GM06990 (cell line): Measurements from ENCODE around the gene ARID1B.

Experiments
- DNase-seq: peaks from one replicate; pipeline ENCODE4 v3.0.0-alpha.2; 2011; ENCODE audit not compliant: insufficient read length; ENCODE audit errors: extremely low read depth
- H3K27me3 ChIP-seq: replicated peaks from 2 replicates; pipeline ENCODE4 v1.6.0; 2011; ENCODE audit warnings: low read length; ENCODE audit not compliant: control insufficient read depth, insufficient read depth
- H3K36me3 ChIP-seq: 2 replicates; pipeline ENCODE4 v1.5.1; 2011; ENCODE audit warnings: low read length; ENCODE audit not compliant: control insufficient read depth, insufficient read depth
- H3K4me3 ChIP-seq: replicated peaks from 2 replicates; pipeline ENCODE4 v1.5.1; 2011; ENCODE audit warnings: low read depth, mild to moderate bottlenecking, control low read depth, low read length
- TF ChIP-seq, protein P1 (sequence below): IDR thresholded peaks from 2 replicates; pipeline ENCODE4 v1.5.1; 2011; ENCODE audit warnings: low read length, control low read depth, mild to moderate bottlenecking, inconsistent platforms; ENCODE audit not compliant: insufficient read depth, poor library complexity, severe bottlenecking

The ARID1B gene

DNA sequence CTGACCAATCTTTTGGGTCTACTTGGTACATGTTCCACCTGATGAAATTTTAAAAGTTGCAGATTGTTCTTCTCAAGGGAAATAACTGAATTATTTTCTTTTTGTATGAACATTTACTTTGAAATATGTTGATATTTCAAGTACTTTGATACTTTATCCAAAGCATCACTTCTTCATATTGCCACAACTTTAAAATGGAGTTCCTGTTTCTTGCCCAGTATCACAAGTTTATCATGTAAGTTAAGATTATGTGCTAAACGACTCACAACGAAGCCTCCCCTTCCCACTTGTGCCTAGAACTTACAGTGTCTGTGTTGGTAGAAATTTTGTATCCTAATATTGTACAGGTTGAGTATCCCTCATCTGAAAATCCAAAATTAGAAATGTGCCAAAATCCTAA is 108.4 kb downstream of the ARID1B start:
- Histone ChIP-seq H3K27me3 (no peaks in the 10 kb centered on the region), H3K4me3 (no peak overlapping the region), H3K36me3 (no peaks in the 10 kb centered on the region)
- DNase-seq: no peak
- TF ChIP-seq, protein P1, sequence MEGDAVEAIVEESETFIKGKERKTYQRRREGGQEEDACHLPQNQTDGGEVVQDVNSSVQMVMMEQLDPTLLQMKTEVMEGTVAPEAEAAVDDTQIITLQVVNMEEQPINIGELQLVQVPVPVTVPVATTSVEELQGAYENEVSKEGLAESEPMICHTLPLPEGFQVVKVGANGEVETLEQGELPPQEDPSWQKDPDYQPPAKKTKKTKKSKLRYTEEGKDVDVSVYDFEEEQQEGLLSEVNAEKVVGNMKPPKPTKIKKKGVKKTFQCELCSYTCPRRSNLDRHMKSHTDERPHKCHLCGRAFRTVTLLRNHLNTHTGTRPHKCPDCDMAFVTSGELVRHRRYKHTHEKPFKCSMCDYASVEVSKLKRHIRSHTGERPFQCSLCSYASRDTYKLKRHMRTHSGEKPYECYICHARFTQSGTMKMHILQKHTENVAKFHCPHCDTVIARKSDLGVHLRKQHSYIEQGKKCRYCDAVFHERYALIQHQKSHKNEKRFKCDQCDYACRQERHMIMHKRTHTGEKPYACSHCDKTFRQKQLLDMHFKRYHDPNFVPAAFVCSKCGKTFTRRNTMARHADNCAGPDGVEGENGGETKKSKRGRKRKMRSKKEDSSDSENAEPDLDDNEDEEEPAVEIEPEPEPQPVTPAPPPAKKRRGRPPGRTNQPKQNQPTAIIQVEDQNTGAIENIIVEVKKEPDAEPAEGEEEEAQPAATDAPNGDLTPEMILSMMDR: no peak

- Histone ChIP-seq H3K27me3 (no peaks in the 10 kb centered on the region), H3K4me3 (no peak overlapping the region), H3K36me3 (no peaks in the 10 kb centered on the region)
- TF ChIP-seq, protein P1: no peak
- peak; percentile 41 for DNase-seq
Measured at GRCh38 chr6:156886409-156886808, 109.2 kb downstream of the ARID1B start.

GRCh38 chr6:156887623-156888269 is 110.6 kb downstream of the ARID1B start:
- Histone ChIP-seq H3K27me3 (no peaks in the 10 kb centered on the region), H3K4me3 (no peak overlapping the region), H3K36me3 (no peaks in the 10 kb centered on the region)
- TF ChIP-seq, protein P1: no peak
- DNase-seq: no peak

DNA sequence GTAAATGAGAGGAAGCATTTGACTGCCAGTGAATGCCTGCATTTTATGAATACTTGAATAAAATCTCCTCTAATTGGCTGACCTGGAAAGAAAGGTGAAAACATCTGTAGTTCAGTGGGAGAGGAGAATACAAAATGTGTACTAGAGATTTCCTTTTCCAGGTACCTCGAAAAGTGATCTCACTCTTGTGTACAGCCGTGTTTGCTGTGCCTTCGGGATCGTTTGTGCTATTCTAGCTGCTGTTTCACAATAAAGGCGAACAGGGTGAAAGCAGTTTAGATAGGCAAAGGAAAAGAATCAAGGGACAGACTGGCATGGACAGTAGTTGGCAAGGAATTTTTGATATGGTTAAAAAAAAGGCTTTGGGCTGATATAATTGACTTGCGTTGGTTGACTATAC is 112.3 kb downstream of the ARID1B start:
- H3K27me3 ChIP-seq: no peaks in the 10 kb centered on the region
- TF ChIP-seq, protein P1: no peak
- no peak overlapping the region for H3K4me3 ChIP-seq
- DNase-seq: no peak
- H3K36me3 ChIP-seq: no peaks in the 10 kb centered on the region

DNA sequence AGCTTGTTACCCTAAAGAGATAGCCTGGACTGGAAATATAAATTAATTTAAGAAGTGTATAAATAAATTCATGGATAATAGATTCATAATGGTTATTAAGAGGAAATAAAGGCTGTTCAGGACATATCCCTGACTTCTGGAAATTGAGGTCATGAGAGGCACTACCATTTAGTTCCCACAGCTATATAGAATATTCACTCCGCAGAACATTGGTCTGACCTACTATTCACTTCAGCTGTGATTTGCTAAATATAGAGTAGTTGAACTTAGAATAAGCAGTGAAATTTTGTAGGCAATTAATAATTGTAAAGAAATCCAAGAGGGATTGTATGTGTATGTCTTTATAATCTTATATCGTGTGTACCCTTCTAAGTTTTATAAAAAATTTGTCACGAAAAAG is 112.8 kb downstream of the ARID1B start:
- no peak for DNase-seq
- TF ChIP-seq, protein P1: no peak
- Histone ChIP-seq H3K27me3 (no peaks in the 10 kb centered on the region), H3K4me3 (no peak overlapping the region), H3K36me3 (no peaks in the 10 kb centered on the region)

GRCh38 chr6:156890627-156891314 is 113.6 kb downstream of the ARID1B start:
- no peaks in the 10 kb centered on the region for H3K36me3 ChIP-seq
- TF ChIP-seq, protein P1: no peak
- no peaks in the 10 kb centered on the region for H3K27me3 ChIP-seq
- no peak overlapping the region for H3K4me3 ChIP-seq
- DNase-seq: no peak
